ENCODE results near the gene GPR180. TPM values are rescaled to one million over a fixed set of nuclear protein-coding genes. Genes with fewer than 3 reads are reported as not detected.

Gene GPR180
- total RNA-seq, 2 donors from 2014 or later, result 3.9 to 6.3 TPM

- Histone ChIP-seq H3K4me1 (ENCODE audit: control insufficient read depth in 1 of 2, low read depth in 2 of 2) (peaks cover 8 to 17% of the 10 kb centered on the region in 2 donors), H3K4me3 (peak within 1 kb of the TSS; percentile 83), H3K36me3 (peaks cover 6% of the 10 kb centered on the region), H3K27ac (peak within 1 kb of the TSS; percentile 27 to 58), H3K27me3 (replicated peaks; ENCODE audit: insufficient read depth) (no peaks in the 10 kb centered on the region), H3K9me3 (no peaks in the 10 kb centered on the region)
- peak; percentile 94 for ATAC-seq (ENCODE audit: insufficient number of reproducible peaks, low FRiP score, low read depth)
- TF ChIP-seq, protein P1, sequence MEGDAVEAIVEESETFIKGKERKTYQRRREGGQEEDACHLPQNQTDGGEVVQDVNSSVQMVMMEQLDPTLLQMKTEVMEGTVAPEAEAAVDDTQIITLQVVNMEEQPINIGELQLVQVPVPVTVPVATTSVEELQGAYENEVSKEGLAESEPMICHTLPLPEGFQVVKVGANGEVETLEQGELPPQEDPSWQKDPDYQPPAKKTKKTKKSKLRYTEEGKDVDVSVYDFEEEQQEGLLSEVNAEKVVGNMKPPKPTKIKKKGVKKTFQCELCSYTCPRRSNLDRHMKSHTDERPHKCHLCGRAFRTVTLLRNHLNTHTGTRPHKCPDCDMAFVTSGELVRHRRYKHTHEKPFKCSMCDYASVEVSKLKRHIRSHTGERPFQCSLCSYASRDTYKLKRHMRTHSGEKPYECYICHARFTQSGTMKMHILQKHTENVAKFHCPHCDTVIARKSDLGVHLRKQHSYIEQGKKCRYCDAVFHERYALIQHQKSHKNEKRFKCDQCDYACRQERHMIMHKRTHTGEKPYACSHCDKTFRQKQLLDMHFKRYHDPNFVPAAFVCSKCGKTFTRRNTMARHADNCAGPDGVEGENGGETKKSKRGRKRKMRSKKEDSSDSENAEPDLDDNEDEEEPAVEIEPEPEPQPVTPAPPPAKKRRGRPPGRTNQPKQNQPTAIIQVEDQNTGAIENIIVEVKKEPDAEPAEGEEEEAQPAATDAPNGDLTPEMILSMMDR (IDR thresholded peaks at IDR 0.05), result no peak
- peak; percentile 65 for DNase-seq (ENCODE audit: low spot score)
Observed at GRCh38 chr13:94595950-94596574, 5.6 kb upstream of the GPR180 start, which contains the start of gene TGDS. TGDS (minus strand) TSS chr13:94596152; CDS start chr13:94596136, 16 bp downstream.

GRCh38 chr13:94596575-94596971, 5.1 kb upstream of the GPR180 start:
- Histone ChIP-seq H3K27me3 (replicated peaks; ENCODE audit: insufficient read depth) (no peaks in the 10 kb centered on the region), H3K9me3 (no peaks in the 10 kb centered on the region), H3K36me3 (peaks cover 6% of the 10 kb centered on the region), H3K4me3 (peak overlapping the region; percentile 83), H3K27ac (peak overlapping the region in 1 of 2 donors; percentile 58), H3K4me1 (ENCODE audit: control insufficient read depth in 1 of 2, low read depth in 2 of 2) (peaks cover 8 to 17% of the 10 kb centered on the region in 2 donors)
- ATAC-seq (ENCODE audit: insufficient number of reproducible peaks, low FRiP score, low read depth) (no peak), DNase-seq (ENCODE audit: low spot score) (no peak)
- TF ChIP-seq, protein P1 (IDR thresholded peaks at IDR 0.05), result no peak

DNA sequence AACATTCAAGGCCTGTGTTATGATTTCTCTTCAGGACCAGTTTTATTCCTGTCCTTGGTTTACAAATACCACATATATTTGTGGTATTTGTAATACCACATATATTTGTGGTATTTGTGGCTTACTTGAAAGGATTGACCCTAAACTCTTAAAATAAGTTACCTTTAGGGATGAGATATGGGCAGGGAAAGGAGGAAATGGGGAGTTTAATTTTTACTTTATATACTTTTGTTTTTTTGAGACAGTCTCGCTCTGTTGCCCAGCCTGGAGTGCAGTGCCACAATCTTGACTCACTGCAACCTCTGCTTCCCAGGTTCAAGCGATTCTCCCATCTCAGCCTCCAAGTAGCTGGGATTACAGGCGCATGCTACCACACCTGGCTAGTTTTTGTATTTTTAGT, 3.4 kb upstream of the GPR180 start:
- Histone ChIP-seq H3K27ac (no peak overlapping the region), H3K9me3 (no peaks in the 10 kb centered on the region), H3K4me1 (ENCODE audit: control insufficient read depth in 1 of 2, low read depth in 2 of 2) (peaks cover 12 to 17% of the 10 kb centered on the region in 2 donors), H3K36me3 (no peaks in the 10 kb centered on the region), H3K4me3 (no peak overlapping the region), H3K27me3 (replicated peaks; ENCODE audit: insufficient read depth) (no peaks in the 10 kb centered on the region)
- ATAC-seq (ENCODE audit: insufficient number of reproducible peaks, low FRiP score, low read depth) (no peak), DNase-seq (ENCODE audit: low spot score) (no peak)
- TF ChIP-seq, protein P1 (IDR thresholded peaks at IDR 0.05), result no peak

- no peaks in the 10 kb centered on the region for H3K27me3 ChIP-seq (replicated peaks; ENCODE audit: insufficient read depth)
- H3K4me1 ChIP-seq (ENCODE audit: control insufficient read depth in 1 of 2, low read depth in 2 of 2), result peaks cover 4 to 7% of the 10 kb centered on the region in 2 donors
- DNase-seq (ENCODE audit: low spot score), result no peak
- ATAC-seq (ENCODE audit: insufficient number of reproducible peaks, low FRiP score, low read depth), result no peak
- TF ChIP-seq, protein P1 (IDR thresholded peaks at IDR 0.05), result no peak
- H3K4me3 ChIP-seq, result no peak overlapping the region
- H3K9me3 ChIP-seq, result no peaks in the 10 kb centered on the region
- no peaks in the 10 kb centered on the region for H3K36me3 ChIP-seq
- no peak overlapping the region for H3K27ac ChIP-seq
Observed at GRCh38 chr13:94599877-94600276, 1.8 kb upstream of the GPR180 start.

DNA sequence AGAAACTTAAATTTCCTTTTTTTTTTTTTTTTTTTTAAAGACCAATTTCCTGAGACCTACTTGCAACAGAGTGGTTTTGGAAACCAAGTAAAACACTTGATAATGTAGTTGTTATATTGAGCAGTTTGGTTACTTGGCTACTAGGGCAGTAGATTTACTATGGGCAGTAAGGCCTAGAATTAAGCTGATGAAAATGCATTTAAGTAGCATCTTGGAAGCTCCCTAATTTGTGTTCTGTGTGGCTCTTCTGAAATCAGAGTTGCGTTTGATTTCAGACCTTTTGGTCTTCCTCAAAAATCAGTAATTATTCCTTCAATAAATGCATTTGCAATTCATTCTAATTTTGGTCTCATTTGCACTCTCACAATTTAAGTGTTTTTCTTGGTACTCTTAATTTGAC, 810 bp downstream of the GPR180 start:
- peaks cover 0 to 4% of the 10 kb centered on the region in 2 donors for H3K4me1 ChIP-seq (ENCODE audit: control insufficient read depth in 1 of 2, low read depth in 2 of 2)
- H3K27me3 ChIP-seq (replicated peaks; ENCODE audit: insufficient read depth), result no peaks in the 10 kb centered on the region
- ATAC-seq (ENCODE audit: insufficient number of reproducible peaks, low FRiP score, low read depth) (no peak), DNase-seq (ENCODE audit: low spot score) (no peak)
- H3K27ac ChIP-seq, result peak overlapping the region; percentile 64 to 67
- no peaks in the 10 kb centered on the region for H3K36me3 ChIP-seq
- H3K9me3 ChIP-seq, result no peaks in the 10 kb centered on the region
- TF ChIP-seq, protein P1 (IDR thresholded peaks at IDR 0.05), result no peak
- peak overlapping the region; percentile 85 for H3K4me3 ChIP-seq

Measured in thoracic aorta (tissue), 2 donors.